HepG2 (cell line): Measurements from ENCODE around the gene CEBPB. TPM values are rescaled to one million over a fixed set of nuclear protein-coding genes. Genes with fewer than 3 reads are reported as not detected.

Experiments
- CC2D1A ChIP-seq: sonication (generic); formaldehyde crosslinking; IDR thresholded peaks from 2 replicates; pipeline ENCODE4 v1.8.1; 2023; ENCODE audit warnings: mild to moderate bottlenecking, missing genetic modification reagents
- HNF4G ChIP-seq, 2 experiments: sonication (generic) in 1 of 2; formaldehyde crosslinking in 1 of 2; IDR thresholded peaks; 2 replicates each; pipeline versions ENCODE4 v1.4.0 to v1.6.1; 2011 to 2020; ENCODE audit warnings: borderline replicate concordance in 2 of 2, low read depth in 2 of 2, mild to moderate bottlenecking in 2 of 2, low read length in 1 of 2, missing genetic modification reagents in 1 of 2, moderate library complexity in 1 of 2
- KDM4B ChIP-seq: sonication (generic); formaldehyde crosslinking; IDR thresholded peaks from 2 replicates; pipeline ENCODE4 v1.4.0; 2020; ENCODE audit warnings: missing genetic modification reagents
- MBNL3 ChIP-seq: fragments of 250-450 bp; sonication (Bioruptor Pico); conservative IDR thresholded peaks from 2 replicates; pipeline ENCODE4 v1.8.0; 2022; ENCODE audit warnings: mild to moderate bottlenecking, inconsistent platforms
- NFAT5 ChIP-seq: sonication (generic); formaldehyde crosslinking; IDR thresholded peaks from 2 replicates; pipeline ENCODE4 v1.4.0; 2020; ENCODE audit warnings: missing genetic modification reagents
- PRPF4 ChIP-seq: fragments of 200-400 bp; formaldehyde crosslinking; IDR thresholded peaks from 2 replicates; pipeline ENCODE4 v1.6.1; 2016; ENCODE audit warnings: low read length, low read depth; ENCODE audit not compliant: poor library complexity, severe bottlenecking
- RFXAP ChIP-seq: sonication (generic); formaldehyde crosslinking; IDR thresholded peaks from 2 replicates; pipeline ENCODE4 v1.4.0; 2020; ENCODE audit warnings: missing genetic modification reagents, borderline replicate concordance
- SMAD3 ChIP-seq: sonication (generic); formaldehyde crosslinking; IDR thresholded peaks from 2 replicates; pipeline ENCODE4 v1.4.0; 2020; ENCODE audit warnings: missing genetic modification reagents
- TOE1 ChIP-seq: sonication (generic); formaldehyde crosslinking; IDR thresholded peaks from 2 replicates; pipeline ENCODE4 v1.4.0; 2020; ENCODE audit warnings: mild to moderate bottlenecking, missing genetic modification reagents
- ZBTB25 ChIP-seq: IDR thresholded peaks from 2 replicates; pipeline ENCODE4 v1.6.1; 2018; ENCODE audit warnings: missing genetic modification reagents
- ZNF12 ChIP-seq: sonication (generic); formaldehyde crosslinking; IDR thresholded peaks from 2 replicates; pipeline ENCODE4 v1.5.0; 2020; ENCODE audit warnings: missing genetic modification reagents
- ZNF282 ChIP-seq: fragments of 450-650 bp; IDR thresholded peaks from 2 replicates; pipeline ENCODE4 v1.6.1; 2018; ENCODE audit not compliant: partially characterized antibody
- ZNF3 ChIP-seq: IDR thresholded peaks from 2 replicates; pipeline ENCODE4 v1.7.0; 2017; ENCODE audit warnings: inconsistent platforms
- ZNF343 ChIP-seq: sonication (generic); formaldehyde crosslinking; IDR thresholded peaks from 2 replicates; pipeline ENCODE4 v1.4.0; 2020; ENCODE audit warnings: mild to moderate bottlenecking, missing genetic modification reagents
- ZNF704 ChIP-seq: sonication (generic); formaldehyde crosslinking; IDR thresholded peaks from 2 replicates; pipeline ENCODE4 v1.8.1; 2023; ENCODE audit warnings: mild to moderate bottlenecking, inconsistent platforms, moderate library complexity, missing genetic modification reagents, borderline replicate concordance
- ZNF878 ChIP-seq: sonication (generic); formaldehyde crosslinking; IDR thresholded peaks from 2 replicates; pipeline ENCODE4 v1.8.1; 2023; ENCODE audit warnings: mild to moderate bottlenecking, missing genetic modification reagents, moderate library complexity
- polyA plus RNA-seq, 8 experiments: library from polyadenylated mRNA; depleted of rRNA in 3 of 8; stranded (reverse) in 7 of 8; unstranded in 1 of 8; fragments of >200 nt; fragmentation: Illumina TruSeq in 4 of 8; extraction: Trizol in 4 of 8; gene quantifications; 2 replicates each; pipeline versions ENCODE4 v1.2.1 to v1.2.3, GENCODE V29; 2011 to 2016; ENCODE audit warnings: low read depth in 4 of 8, missing spikeins in 1 of 8, mixed read lengths in 1 of 8; ENCODE audit not compliant: insufficient read depth in 1 of 8
- total RNA-seq, 5 experiments: library from RNA; depleted of rRNA; stranded (reverse); fragments of >200 nt; fragmentation: Illumina TruSeq; extraction: Trizol; gene quantifications; 2 replicates each; pipeline ENCODE4 v1.2.3, GENCODE V29; 2016; ENCODE audit warnings: low read depth in 1 of 5
- TF ChIP-seq, protein P1 (sequence below): sonication (generic); formaldehyde crosslinking; IDR thresholded peaks from 2 replicates; pipeline ENCODE4 v1.4.0; 2020; ENCODE audit warnings: mild to moderate bottlenecking, missing genetic modification reagents
- TF ChIP-seq, protein P2 (sequence below): sonication (generic); formaldehyde crosslinking; IDR thresholded peaks from 2 replicates; pipeline ENCODE4 v1.8.1; 2023; ENCODE audit warnings: mild to moderate bottlenecking, missing genetic modification reagents

CEBPB gene
- total and polyA plus RNA-seq, 2 of the 13 experiments (the other 11 are each of a cell fraction or from before 2014, with no cell fraction given) = 18.5 to 28.2 TPM

- TF ChIP-seq PRPF4 (no peak), ZNF12 (CRISPR knock-in tag) (no peak), ZNF878 (CRISPR knock-in tag) (no peak), TOE1 (CRISPR knock-in tag) (no peak), SMAD3 (no peak), ZNF3 (0 out of 2 replicates have a peak, but pooled peaks have one; percentile 32), ZNF704 (CRISPR knock-in tag) (no peak), ZBTB25 (no peak), KDM4B (no peak), RFXAP (CRISPR knock-in tag) (no peak), ZNF343 (CRISPR knock-in tag) (no peak), HNF4G (IDR thresholded peaks at IDR 0.05; ENCODE audit: borderline replicate concordance, low read depth, low read length) (peak; percentile 76), HNF4G (CRISPR knock-in tag; IDR thresholded peaks at IDR 0.05; ENCODE audit: borderline replicate concordance, low read depth) (no peak; the same call in 1 of the 2 replicates), CC2D1A (no peak), ZNF282 (no peak), NFAT5 (CRISPR knock-in tag) (no peak), MBNL3 (no peak)
- TF ChIP-seq, protein P1, sequence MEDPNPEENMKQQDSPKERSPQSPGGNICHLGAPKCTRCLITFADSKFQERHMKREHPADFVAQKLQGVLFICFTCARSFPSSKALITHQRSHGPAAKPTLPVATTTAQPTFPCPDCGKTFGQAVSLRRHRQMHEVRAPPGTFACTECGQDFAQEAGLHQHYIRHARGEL (CRISPR knock-in tag) = no peak
- TF ChIP-seq, protein P2, sequence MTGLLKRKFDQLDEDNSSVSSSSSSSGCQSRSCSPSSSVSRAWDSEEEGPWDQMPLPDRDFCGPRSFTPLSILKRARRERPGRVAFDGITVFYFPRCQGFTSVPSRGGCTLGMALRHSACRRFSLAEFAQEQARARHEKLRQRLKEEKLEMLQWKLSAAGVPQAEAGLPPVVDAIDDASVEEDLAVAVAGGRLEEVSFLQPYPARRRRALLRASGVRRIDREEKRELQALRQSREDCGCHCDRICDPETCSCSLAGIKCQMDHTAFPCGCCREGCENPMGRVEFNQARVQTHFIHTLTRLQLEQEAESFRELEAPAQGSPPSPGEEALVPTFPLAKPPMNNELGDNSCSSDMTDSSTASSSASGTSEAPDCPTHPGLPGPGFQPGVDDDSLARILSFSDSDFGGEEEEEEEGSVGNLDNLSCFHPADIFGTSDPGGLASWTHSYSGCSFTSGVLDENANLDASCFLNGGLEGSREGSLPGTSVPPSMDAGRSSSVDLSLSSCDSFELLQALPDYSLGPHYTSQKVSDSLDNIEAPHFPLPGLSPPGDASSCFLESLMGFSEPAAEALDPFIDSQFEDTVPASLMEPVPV = 0 out of 2 replicates have a peak, but pooled peaks have one; percentile 26
These were observed 26.0 kb downstream of the CEBPB start (continued) for GRCh38 chr20:50216543-50217206.
